GM20000 (cell line): ENCODE results near the gene RABGAP1L.

Source experiments
- DNase-seq: peaks from one replicate; pipeline ENCODE4 v3.0.0; 2012; ENCODE audit warnings: low spot score
- CTCF ChIP-seq: IDR thresholded peaks from 2 replicates; pipeline ENCODE4 v1.5.1; 2012; ENCODE audit warnings: mild to moderate bottlenecking, control low read depth; ENCODE audit errors: extremely low read depth, missing control alignments

RABGAP1L gene

GRCh38 chr1:174976436-174977108 lies 817.3 kb downstream of the RABGAP1L start:
- DNase-seq, result no peak
- TF ChIP-seq CTCF, result no peak

GRCh38 chr1:174982971-174983689 lies 823.8 kb downstream of the RABGAP1L start:
- TF ChIP-seq CTCF, result peak; percentile 10
- DNase-seq, result no peak

- DNase-seq, result no peak
- no peak for TF ChIP-seq CTCF
Observed at GRCh38 chr1:174984952-174985351, 825.6 kb downstream of the RABGAP1L start.

GRCh38 chr1:174988539-174988938 lies 829.2 kb downstream of the RABGAP1L start:
- TF ChIP-seq CTCF, result no peak
- DNase-seq, result no peak

- TF ChIP-seq CTCF, result no peak
- peak; percentile 23 for DNase-seq
Observed at GRCh38 chr1:174988986-174989385, 829.7 kb downstream of the RABGAP1L start.

GRCh38 chr1:174989536-174990220 lies 830.4 kb downstream of the RABGAP1L start:
- TF ChIP-seq CTCF, result no peak
- DNase-seq, result no peak
